HG02981 (cell line): ENCODE results near the gene SOCS6.
"Not testable (repeated sequence)": the region's sequence is repeated elsewhere in the genome, so short reads cannot be mapped to it uniquely, and the experiment has no call there.

ENCODE experiments used
- ATAC-seq: cut with Tn5 transposase; IDR thresholded peaks from one replicate; pipeline ENCODE4 v1.9.1; 2021; ENCODE audit warnings: mild to moderate bottlenecking, moderate library complexity; ENCODE audit not compliant: unreplicated experiment

The SOCS6 gene

GRCh38 chr18:70354771-70355170, 65.9 kb downstream of the SOCS6 start:
- ATAC-seq = no peak

GRCh38 chr18:70355620-70356385, 67.0 kb downstream of the SOCS6 start:
- ATAC-seq = no peak

- ATAC-seq = not testable (repeated sequence)
These were observed 69.2 kb downstream of the SOCS6 start for GRCh38 chr18:70358105-70358406.

GRCh38 chr18:70359071-70359470, 70.2 kb downstream of the SOCS6 start:
- ATAC-seq = no peak

- ATAC-seq = no peak
These were observed 73.4 kb downstream of the SOCS6 start for GRCh38 chr18:70362258-70362657.

GRCh38 chr18:70363861-70364260, 75.0 kb downstream of the SOCS6 start:
- ATAC-seq = no peak

GRCh38 chr18:70365361-70365760, 76.5 kb downstream of the SOCS6 start:
- no peak for ATAC-seq

GRCh38 chr18:70366174-70366573, 77.3 kb downstream of the SOCS6 start:
- ATAC-seq = no peak

- no peak for ATAC-seq
These were observed 77.8 kb downstream of the SOCS6 start for GRCh38 chr18:70366670-70367069.

GRCh38 chr18:70367344-70367743, 78.5 kb downstream of the SOCS6 start:
- ATAC-seq = not testable (repeated sequence)

GRCh38 chr18:70368903-70369302, 80.1 kb downstream of the SOCS6 start:
- ATAC-seq = no peak

- no peak for ATAC-seq
These were observed 82.2 kb downstream of the SOCS6 start for GRCh38 chr18:70370762-70371733.

- no peak for ATAC-seq
These were observed 83.1 kb downstream of the SOCS6 start for GRCh38 chr18:70371908-70372307.

- no peak for ATAC-seq
These were observed 83.7 kb downstream of the SOCS6 start for GRCh38 chr18:70372450-70373041.

GRCh38 chr18:70373042-70373519, 84.2 kb downstream of the SOCS6 start:
- no peak for ATAC-seq

- no peak for ATAC-seq
These were observed 85.3 kb downstream of the SOCS6 start for GRCh38 chr18:70374154-70374553.

- ATAC-seq = no peak
These were observed 87.5 kb downstream of the SOCS6 start for GRCh38 chr18:70376137-70376913.

- ATAC-seq = no peak
These were observed 88.0 kb downstream of the SOCS6 start for GRCh38 chr18:70376914-70377258.

GRCh38 chr18:70377317-70377799, 88.5 kb downstream of the SOCS6 start:
- no peak for ATAC-seq

GRCh38 chr18:70377857-70378701, 89.2 kb downstream of the SOCS6 start:
- no peak for ATAC-seq
